Psoas muscle (tissue), 8 donors: Measurements from ENCODE around the gene VAV2. TPM values are rescaled to one million over a fixed set of nuclear protein-coding genes. Genes with fewer than 3 reads are reported as not detected.

Source experiments
- ATAC-seq, 4 donors: fragments of 200-7000 bp; cut with Tn5 transposase; one replicate each; pipeline ENCODE4 v1.9.1; 2020; ENCODE audit warnings: moderate library complexity in 3 of 4, mild to moderate bottlenecking in 2 of 4
- DNase-seq, 2 donors: peaks; one replicate each; pipeline ENCODE4 v3.0.0-alpha.2; 2020
- H3K27ac ChIP-seq: fragments of 200-600 bp; one replicate; pipeline ENCODE4 v1.8.0; 2022
- H3K27me3 ChIP-seq, 3 donors: fragments of 200-600 bp in 1 of 3; one replicate each; pipeline versions ENCODE4 v1.6.1 to v1.8.0; 2013 to 2022; ENCODE audit warnings: low read length in 2 of 3, mild to moderate bottlenecking in 2 of 3, moderate library complexity in 1 of 3; ENCODE audit not compliant: insufficient read depth in 3 of 3
- H3K36me3 ChIP-seq, 2 donors: fragments of 200-600 bp in 1 of 2; one replicate each; pipeline versions ENCODE4 v1.6.1 to v1.8.0; 2013 to 2022; ENCODE audit warnings: low read depth in 1 of 2, mild to moderate bottlenecking in 1 of 2, moderate library complexity in 1 of 2; ENCODE audit not compliant: insufficient read depth in 1 of 2
- H3K4me1 ChIP-seq: fragments of 200-600 bp; one replicate; pipeline ENCODE4 v1.8.0; 2022
- H3K4me3 ChIP-seq: fragments of 200-600 bp; one replicate; pipeline ENCODE4 v1.8.0; 2022; ENCODE audit warnings: mild to moderate bottlenecking
- H3K9me3 ChIP-seq: fragments of 200-600 bp; one replicate; pipeline ENCODE4 v1.8.0; 2022
- CTCF ChIP-seq: fragments of 200-600 bp; IDR thresholded peaks from one replicate; pipeline ENCODE4 v1.8.0; 2022; ENCODE audit warnings: antibody characterized with exemption
- WGBS, 3 donors: extraction: QIAGEN DNeasy Blood & Tissue Kit; methylation state at CpG; one replicate each; pipeline versions ENCODE4 v1.1.6 to v1.1.7; 2013; 5-methylcytosine and 5-hydroxymethylcytosine counted together
- intact Hi-C, 2 donors: fragments of 100-400 bp; cut with DNase I; formaldehyde crosslinking; loops; one replicate each; pipeline versions ENCODE4 v1.11.0 to v1.14.2; 2022
- polyA plus RNA-seq, 3 donors: library from polyadenylated mRNA; stranded (reverse); fragments of 200-250 nt; gene quantifications; one replicate each; pipeline ENCODE4 v1.2.3, GENCODE V29; 2013
- total RNA-seq, 4 donors: library from RNA; stranded (reverse); fragmentation: NEBNext Ultra II Directional in 2 of 4; extraction: Animal tissue kit (Norgen Biotek cat#: 25700) in 2 of 4; gene quantifications; one replicate each; pipeline versions ENCODE4 v1.2.1 to v1.2.4, GENCODE V29; 2021 to 2023
- donor health status: healthy with polysubstance abuse.
- donor health status: DM: no; HTN: no; CAD: no; lungs with moderate emphysema.
- donor health status: Bipolar disorder and iron deficiency.
- donor health status: healthy.
- donor health status: DM: yes; HTN: yes; CAD: no.
- donor health status: DM: no; HTN: no; CAD: no.
- donor health status: DM: no; HTN: no; CAD: no.
- donor health status: DM: yes; HTN: yes; CAD: no.

Gene VAV2
- total and polyA plus RNA-seq, 7 donors: 0.70 to 2.9 (median 1.4) TPM

GRCh38 chr9:134004881-134005280 is 12.8 kb upstream of the VAV2 start:
- Histone ChIP-seq H3K27me3 (peaks cover 0 to 26% (median 0%) of the 10 kb centered on the region in 3 donors), H3K9me3 (no peaks in the 10 kb centered on the region), H3K4me1 (no peaks in the 10 kb centered on the region), H3K27ac (no peak overlapping the region), H3K36me3 (no peaks in the 10 kb centered on the region), H3K4me3 (no peak overlapping the region)
- TF ChIP-seq CTCF: no peak
- ATAC-seq (no peak), DNase-seq (no peak)
- intact Hi-C loops: no loop called here
- 43 to 62% (median 48%) methylated on average over 14 of the region's 14 CpGs for WGBS, 3 donors

- Histone ChIP-seq H3K4me1 (no peaks in the 10 kb centered on the region), H3K36me3 (no peaks in the 10 kb centered on the region), H3K4me3 (no peak overlapping the region), H3K9me3 (no peaks in the 10 kb centered on the region), H3K27me3 (peaks cover 0 to 23% (median 0%) of the 10 kb centered on the region in 3 donors), H3K27ac (no peak overlapping the region)
- no peak for TF ChIP-seq CTCF
- DNase-seq (no peak), ATAC-seq (no peak)
- WGBS, 3 donors: 22 to 32% (median 23%) methylated on average over 19 to 20 of the region's 20 CpGs
- intact Hi-C loops: no loop called here
Observed at GRCh38 chr9:134004131-134004873, 12.2 kb upstream of the VAV2 start.

- intact Hi-C loops: no loop called here
- H3K36me3 ChIP-seq: no peaks in the 10 kb centered on the region
- H3K4me1 ChIP-seq: no peaks in the 10 kb centered on the region
- peaks cover 0 to 17% (median 0%) of the 10 kb centered on the region in 3 donors for H3K27me3 ChIP-seq
- no peaks in the 10 kb centered on the region for H3K9me3 ChIP-seq
- H3K27ac ChIP-seq: no peak overlapping the region
- TF ChIP-seq CTCF: no peak
- DNase-seq: no peak
- H3K4me3 ChIP-seq: no peak overlapping the region
- 98 to 100% (median 100%) methylated on average over 2 of the region's 2 CpGs for WGBS, 3 donors
- ATAC-seq: no peak
Observed at GRCh38 chr9:134003237-134003636, 11.1 kb upstream of the VAV2 start.

- DNase-seq (no peak), ATAC-seq (no peak)
- peaks cover 0 to 17% (median 0%) of the 10 kb centered on the region in 3 donors for H3K27me3 ChIP-seq
- no peak overlapping the region for H3K27ac ChIP-seq
- H3K4me3 ChIP-seq: no peak overlapping the region
- TF ChIP-seq CTCF: no peak
- no peaks in the 10 kb centered on the region for H3K9me3 ChIP-seq
- H3K36me3 ChIP-seq: no peaks in the 10 kb centered on the region
- WGBS, 3 donors: 83 to 92% (median 83%) methylated on average over 2 of the region's 2 CpGs
- intact Hi-C loops: no loop called here
- H3K4me1 ChIP-seq: no peaks in the 10 kb centered on the region
Observed at GRCh38 chr9:134002796-134003195, 10.7 kb upstream of the VAV2 start.
